Gastroesophageal sphincter (tissue), 3 donors: ENCODE results near the gene SGMS1.

Experiments used
- CTCF ChIP-seq, 4 experiments: fragments of 200-600 bp in 2 of 4; fragments of 450-650 bp in 2 of 4; sonication (generic) in 1 of 4; IDR thresholded peaks; one replicate each; pipeline ENCODE4 v1.5.1; 2017 to 2019; ENCODE audit warnings: antibody characterized with exemption in 4 of 4, mild to moderate bottlenecking in 2 of 4, moderate library complexity in 2 of 4
- POLR2A ChIP-seq, 2 donors: fragments of 450-650 bp; IDR thresholded peaks; one replicate each; pipeline ENCODE4 v1.6.1; 2017; ENCODE audit warnings: antibody characterized with exemption in 2 of 2, mild to moderate bottlenecking in 2 of 2, moderate library complexity in 1 of 2

GRCh38 chr10:50585921-50586739, 37.6 kb downstream of the SGMS1 start:
- TF ChIP-seq CTCF (IDR thresholded peaks at IDR 0.05): no peak
- TF ChIP-seq POLR2A (IDR thresholded peaks at IDR 0.05): no peak
